Measurements from ENCODE around the gene GSTCD. TPM values are rescaled to one million over a fixed set of nuclear protein-coding genes. Genes with fewer than 3 reads are reported as not detected.
"Not testable (repeated sequence)": the region's sequence is repeated elsewhere in the genome, so short reads cannot be mapped to it uniquely, and the experiment has no call there.

Gene GSTCD
- total RNA-seq: 26.1 TPM

GRCh38 chr4:105708181-105709080, at the start of gene GSTCD, which contains the start of gene INTS12:
GSTCD (plus strand) TSS chr4:105708784; CDS start chr4:105717614, 8,830 bp downstream.
INTS12 (minus strand) TSS chr4:105708689; CDS start chr4:105700005, 8,684 bp downstream.
- DNase-seq: peak; percentile 98

GRCh38 chr4:105659190-105659589, 49.4 kb upstream of the GSTCD start:
- DNase-seq: no peak

GRCh38 chr4:105661028-105661427, 47.6 kb upstream of the GSTCD start:
- no peak for DNase-seq

GRCh38 chr4:105662935-105663675, 45.5 kb upstream of the GSTCD start:
- DNase-seq: no peak

GRCh38 chr4:105666693-105667092, 41.9 kb upstream of the GSTCD start:
- peak; percentile 4 for DNase-seq

GRCh38 chr4:105670684-105671083, 37.9 kb upstream of the GSTCD start:
- no peak for DNase-seq

GRCh38 chr4:105671301-105671700, 37.3 kb upstream of the GSTCD start:
- DNase-seq: no peak

GRCh38 chr4:105674011-105674410, 34.6 kb upstream of the GSTCD start:
- no peak for DNase-seq

GRCh38 chr4:105677709-105678108, 30.9 kb upstream of the GSTCD start:
- DNase-seq: no peak

GRCh38 chr4:105679186-105679585, 29.4 kb upstream of the GSTCD start:
- DNase-seq: no peak

GRCh38 chr4:105683038-105683437, 25.5 kb upstream of the GSTCD start:
- peak; percentile 44 for DNase-seq

- DNase-seq: no peak
Observed at GRCh38 chr4:105686571-105686970, 22.0 kb upstream of the GSTCD start.

GRCh38 chr4:105694812-105695211, 13.8 kb upstream of the GSTCD start:
- DNase-seq: not testable (repeated sequence)

GRCh38 chr4:105695832-105696231, 12.8 kb upstream of the GSTCD start:
- DNase-seq: not testable (repeated sequence)

GRCh38 chr4:105698607-105699006, 10.0 kb upstream of the GSTCD start:
- no peak for DNase-seq

GRCh38 chr4:105707782-105708180, 803 bp upstream of the GSTCD start:
- DNase-seq: no peak

GRCh38 chr4:105709081-105709450, 482 bp downstream of the GSTCD start:
- peak; percentile 57 for DNase-seq

- no peak for DNase-seq
Observed at GRCh38 chr4:105710012-105710600, 1.5 kb downstream of the GSTCD start.

GRCh38 chr4:105710678-105711077, 2.1 kb downstream of the GSTCD start:
- peak; percentile 59 for DNase-seq

GRCh38 chr4:105712766-105713165, 4.2 kb downstream of the GSTCD start:
- DNase-seq: no peak

GRCh38 chr4:105714071-105714521, 5.5 kb downstream of the GSTCD start:
- DNase-seq: no peak

GRCh38 chr4:105714932-105715331, 6.3 kb downstream of the GSTCD start:
- DNase-seq: no peak
